SU-DHL-6 (cell line): ENCODE results near the gene TSGA10IP.

Experiments used
- H2AFZ ChIP-seq: fragments of 200-600 bp; sonication (generic); 2 replicates; pipeline ENCODE4 v1.6.1; 2014; ENCODE audit warnings: low read depth, mild to moderate bottlenecking, moderate library complexity, mixed read lengths, antibody characterized with exemption, low read length; ENCODE audit not compliant: severe bottlenecking
- H3F3A ChIP-seq: fragments of 200-600 bp; shearing (Covaris generic); 2 replicates; pipeline ENCODE4 v1.6.0; 2016; ENCODE audit warnings: antibody characterized with exemption, mild to moderate bottlenecking; ENCODE audit not compliant: insufficient read depth
- H3K27ac ChIP-seq: fragments of 200-600 bp; sonication (generic); 2 replicates; pipeline ENCODE4 v1.5.1; 2016; ENCODE audit warnings: low read depth, mild to moderate bottlenecking, low read length, moderate library complexity, mixed read lengths
- H3K27me3 ChIP-seq: fragments of 200-600 bp; sonication (generic), shearing (Covaris generic); 2 replicates; pipeline ENCODE4 v1.6.0; 2014; ENCODE audit warnings: mild to moderate bottlenecking, low read length
- H3K36me3 ChIP-seq: fragments of 200-600 bp; sonication (generic); 2 replicates; pipeline ENCODE4 v1.6.1; 2014; ENCODE audit warnings: mild to moderate bottlenecking, low read length, mixed read lengths
- H3K4me2 ChIP-seq: fragments of 300-600, 200-600 bp; shearing (Covaris generic), sonication (generic); 2 replicates; pipeline ENCODE4 v1.6.0; 2014; ENCODE audit warnings: low read length, low read depth, mild to moderate bottlenecking; ENCODE audit not compliant: poor library complexity, severe bottlenecking
- H3K4me3 ChIP-seq: fragments of 200-600 bp; sonication (generic); 2 replicates; pipeline ENCODE4 v1.5.1; 2014; ENCODE audit warnings: antibody characterized with exemption, low read length, mild to moderate bottlenecking, mixed read lengths; ENCODE audit not compliant: insufficient read depth, poor library complexity, severe bottlenecking
- H3K79me2 ChIP-seq: fragments of 200-600 bp; sonication (generic); 2 replicates; pipeline ENCODE4 v1.6.1; 2014; ENCODE audit warnings: mild to moderate bottlenecking, low read length, moderate library complexity; ENCODE audit not compliant: insufficient read depth
- H3K9ac ChIP-seq: fragments of 200-600 bp; sonication (generic); 2 replicates; pipeline ENCODE4 v1.7.0; 2014; ENCODE audit warnings: mild to moderate bottlenecking, low read length
- H3K9me2 ChIP-seq: fragments of 200-600 bp; sonication (generic); replicated peaks from 2 replicates; pipeline ENCODE4 v1.6.1; 2014; ENCODE audit warnings: low read length; ENCODE audit not compliant: insufficient read depth
- H3K9me3 ChIP-seq: fragments of 200-600 bp; sonication (generic); 2 replicates; pipeline ENCODE4 v1.6.1; 2014; ENCODE audit warnings: low read length, mixed read lengths; ENCODE audit not compliant: insufficient read depth
- H4K20me1 ChIP-seq: fragments of 200-600 bp; sonication (generic); 2 replicates; pipeline ENCODE4 v1.6.1; 2014; ENCODE audit warnings: low read depth, mild to moderate bottlenecking, antibody characterized with exemption, low read length, moderate library complexity, mixed read lengths
- CTCF ChIP-seq: fragments of 200-600 bp; sonication (generic); IDR thresholded peaks from one replicate; pipeline ENCODE4 v1.5.1; 2017; ENCODE audit warnings: antibody characterized with exemption, mild to moderate bottlenecking, low read length, moderate library complexity; ENCODE audit not compliant: insufficient read depth, poor library complexity, severe bottlenecking
- EZH2phosphoT487 ChIP-seq: fragments of 200-600 bp; sonication (generic), shearing (Covaris generic); conservative IDR thresholded peaks from 2 replicates; pipeline ENCODE4 v1.6.1; 2018; ENCODE audit warnings: mild to moderate bottlenecking, antibody characterized with exemption, low read length, moderate library complexity, mixed read lengths

The TSGA10IP gene

DNA sequence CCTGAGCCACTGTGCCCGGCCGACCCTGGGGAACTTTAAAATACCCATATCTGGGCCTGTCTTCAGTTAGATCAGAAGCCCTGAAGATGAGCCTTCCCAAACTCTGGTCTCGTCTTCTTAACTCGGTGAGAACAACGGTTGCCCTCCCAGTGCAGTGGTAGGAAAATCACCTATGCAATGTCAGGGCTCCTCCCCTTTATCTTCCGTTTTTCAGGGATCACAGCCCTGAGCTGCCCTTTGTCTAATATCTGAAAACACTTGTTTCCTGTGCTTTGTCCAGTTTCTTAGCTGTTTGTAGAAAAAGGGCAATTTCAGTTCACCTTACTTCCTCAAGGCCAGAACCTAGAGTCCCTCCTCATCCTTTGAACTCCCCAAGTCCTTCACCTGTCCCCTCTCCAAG, 16.6 kb upstream of the TSGA10IP start:
- no peaks in the 10 kb centered on the region for H3K27me3 ChIP-seq
- H3K9me2 ChIP-seq: no peaks in the 10 kb centered on the region
- H3K79me2 ChIP-seq: no peaks in the 10 kb centered on the region
- H3F3A ChIP-seq: no peaks in the 10 kb centered on the region
- H3K36me3 ChIP-seq: no peaks in the 10 kb centered on the region
- TF ChIP-seq CTCF: no peak
- H3K4me2 ChIP-seq: no peak overlapping the region
- no peaks in the 10 kb centered on the region for H3K9me3 ChIP-seq
- H3K4me3 ChIP-seq: no peak overlapping the region
- no peak overlapping the region for H3K9ac ChIP-seq
- H2AFZ ChIP-seq: no peak overlapping the region
- H3K27ac ChIP-seq: no peak overlapping the region
- no peaks in the 10 kb centered on the region for H4K20me1 ChIP-seq

DNA sequence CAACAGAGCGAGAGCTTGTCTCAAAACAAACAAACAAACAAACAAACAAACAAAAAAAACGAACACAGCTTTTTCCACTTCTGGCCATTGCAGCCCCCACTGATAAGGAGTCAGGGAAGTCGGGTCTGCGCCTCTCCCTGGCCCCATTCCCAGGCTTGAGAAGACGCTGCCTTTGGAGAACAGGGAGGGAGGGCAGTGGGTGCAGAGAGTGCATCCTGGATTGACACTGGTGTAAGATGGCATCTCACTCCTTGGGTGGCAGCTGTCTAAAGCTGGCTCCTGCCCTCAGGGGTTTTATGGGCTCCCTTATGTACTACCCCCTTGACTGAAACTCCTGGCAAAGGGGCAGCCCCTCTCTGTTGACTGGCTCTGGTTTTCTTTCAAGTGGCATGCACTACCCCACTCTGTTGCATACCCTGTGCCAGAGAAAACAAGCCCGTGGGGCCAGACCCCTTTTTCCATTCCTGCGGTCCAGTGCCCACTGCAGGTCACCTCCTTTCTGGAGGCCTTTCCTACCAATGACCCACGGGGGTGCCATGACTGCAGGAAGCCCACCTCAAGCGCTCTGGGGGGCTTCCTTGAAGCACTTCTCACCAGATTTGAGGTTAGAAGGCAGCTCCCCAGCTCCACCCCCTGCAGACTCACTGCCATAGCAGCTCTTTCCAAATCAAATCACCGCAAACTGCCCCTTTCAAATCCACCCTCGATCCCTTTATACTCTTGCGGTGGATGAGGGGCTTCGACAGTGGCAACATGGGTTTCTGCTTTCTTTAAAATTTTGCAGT, 13.3 kb upstream of the TSGA10IP start:
- H2AFZ ChIP-seq: no peak overlapping the region
- no peak overlapping the region for H3K27ac ChIP-seq
- H3F3A ChIP-seq: no peaks in the 10 kb centered on the region
- H3K9me3 ChIP-seq: no peaks in the 10 kb centered on the region
- H4K20me1 ChIP-seq: no peaks in the 10 kb centered on the region
- H3K9ac ChIP-seq: no peak overlapping the region
- H3K79me2 ChIP-seq: no peaks in the 10 kb centered on the region
- no peaks in the 10 kb centered on the region for H3K36me3 ChIP-seq
- no peaks in the 10 kb centered on the region for H3K27me3 ChIP-seq
- H3K4me3 ChIP-seq: no peak overlapping the region
- TF ChIP-seq EZH2phosphoT487: no peak
- H3K9me2 ChIP-seq: no peaks in the 10 kb centered on the region
- no peak overlapping the region for H3K4me2 ChIP-seq

DNA sequence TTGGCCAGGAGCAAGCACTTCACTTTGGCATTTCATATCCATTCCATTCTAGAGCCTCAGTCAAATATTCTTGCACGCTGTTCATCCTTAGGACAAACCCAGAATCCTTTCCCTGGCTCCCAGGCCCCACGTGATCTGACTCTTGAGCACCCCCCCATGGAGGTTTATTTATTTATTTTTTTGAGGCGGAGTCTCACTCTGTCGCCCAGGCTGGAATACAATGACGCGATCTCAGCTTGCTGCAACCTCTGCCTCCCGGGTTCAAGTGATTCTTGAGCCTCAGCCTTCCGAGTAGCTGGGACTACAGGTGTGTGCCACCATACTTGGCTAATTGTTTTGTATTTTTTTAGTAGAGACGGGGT, 12.7 kb upstream of the TSGA10IP start:
- Histone ChIP-seq H3K4me3 (no peak overlapping the region), H2AFZ (no peak overlapping the region), H3K9me2 (no peaks in the 10 kb centered on the region), H3K36me3 (no peaks in the 10 kb centered on the region), H3K79me2 (no peaks in the 10 kb centered on the region), H3K9me3 (no peaks in the 10 kb centered on the region), H3K4me2 (no peak overlapping the region), H3F3A (no peaks in the 10 kb centered on the region), H3K27me3 (no peaks in the 10 kb centered on the region), H4K20me1 (no peaks in the 10 kb centered on the region), H3K27ac (no peak overlapping the region), H3K9ac (no peak overlapping the region)
- TF ChIP-seq CTCF (no peak), EZH2phosphoT487 (no peak)

DNA sequence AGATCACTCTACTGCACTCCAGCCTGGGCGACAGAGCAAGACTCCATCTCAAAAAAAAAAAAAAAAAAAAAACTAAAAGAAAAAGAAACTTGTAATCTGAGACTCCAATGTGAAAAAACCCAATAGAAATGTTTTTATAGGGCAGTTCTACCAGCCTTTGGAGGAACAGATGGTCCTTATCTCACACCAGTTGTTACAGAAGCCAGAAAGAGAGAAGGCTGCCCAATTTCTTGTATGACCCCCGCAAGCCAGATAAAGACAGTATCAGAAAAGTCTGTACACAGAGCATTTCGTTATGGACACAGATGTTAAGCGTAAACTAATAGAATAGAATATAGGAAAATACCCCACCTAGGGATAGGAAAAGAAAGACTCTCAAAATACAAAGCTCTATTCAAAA, 11.3 kb upstream of the TSGA10IP start:
- TF ChIP-seq EZH2phosphoT487 (no peak), CTCF (no peak)
- H4K20me1 ChIP-seq: no peaks in the 10 kb centered on the region
- H3K4me3 ChIP-seq: no peak overlapping the region
- H3K9me3 ChIP-seq: no peaks in the 10 kb centered on the region
- no peaks in the 10 kb centered on the region for H3K36me3 ChIP-seq
- no peaks in the 10 kb centered on the region for H3K27me3 ChIP-seq
- H3K9ac ChIP-seq: no peak overlapping the region
- no peak overlapping the region for H3K4me2 ChIP-seq
- no peak overlapping the region for H2AFZ ChIP-seq
- H3K9me2 ChIP-seq: no peaks in the 10 kb centered on the region
- H3K79me2 ChIP-seq: no peaks in the 10 kb centered on the region
- no peak overlapping the region for H3K27ac ChIP-seq
- H3F3A ChIP-seq: no peaks in the 10 kb centered on the region
